HepG2 (cell line): Measurements from ENCODE around the gene CAMK2A. TPM values are rescaled to one million over a fixed set of nuclear protein-coding genes. Genes with fewer than 3 reads are reported as not detected.

ENCODE experiments used
- ATAC-seq: fragments of 200-7000 bp; cut with Tn5 transposase; 3 replicates; pipeline ENCODE4 v1.9.1; 2020; ENCODE audit warnings: mild to moderate bottlenecking, moderate library complexity
- BruUV-seq: library from RNA; stranded (reverse); fragments of 400-500 nt; replicated peaks from 2 replicates; lab custom pipeline; 2021; lab: Mats Ljungman, UMichigan
- CTCF ChIA-PET: fragments of 300-600 bp; formaldehyde crosslinking; extraction: SDS; loops from one replicate; lab custom pipeline; 2021; ENCODE audit warnings: low total read pairs, inconsistent platforms, low intra/inter-chr PET ratio; lab: Yijun Ruan, JAX
- POLR2A ChIA-PET: fragments of 350-600 bp; sonication (Branson Sonifier 250); formaldehyde crosslinking; loops from one replicate; lab custom pipeline; 2020; ENCODE audit warnings: antibody characterized with exemption, inconsistent platforms; lab: Yijun Ruan, JAX
- DNase-seq: peaks from one replicate; pipeline ENCODE4 v3.0.0-alpha.2; 2015; ENCODE audit warnings: low spot score
- FAIRE-seq: peaks from 3 replicates; lab custom pipeline; 2011; peaks lifted over from hg19 to GRCh38; lab: Jason Lieb, UNC
- H2AFZ ChIP-seq: one replicate; pipeline ENCODE4 v1.6.1; 2011; ENCODE audit warnings: low read length, inconsistent platforms
- H3K27ac ChIP-seq: fragments of 300-600 bp; 3 replicates; pipeline ENCODE4 v1.8.0; 2011; ENCODE audit warnings: mixed run types, mild to moderate bottlenecking, mixed read lengths, low read length, inconsistent platforms; ENCODE audit not compliant: insufficient read depth; ENCODE audit errors: extremely low read length
- H3K27me3 ChIP-seq, 2 experiments: fragments of 200-600 bp in 1 of 2; 2 replicates in 1 of 2; 3 replicates in 1 of 2; pipeline versions ENCODE4 v1.6.0 to v1.8.0; 2011; ENCODE audit warnings: low read length in 2 of 2, mild to moderate bottlenecking in 2 of 2, moderate library complexity in 2 of 2, inconsistent platforms in 1 of 2; ENCODE audit not compliant: insufficient read depth in 2 of 2, control insufficient read depth in 1 of 2
- H3K36me3 ChIP-seq, 2 experiments: fragments of 200-600 bp in 1 of 2; replicated peaks in 1 of 2; 2 replicates in 1 of 2; 3 replicates in 1 of 2; pipeline versions ENCODE4 v1.5.1 to v1.8.0; 2011; ENCODE audit warnings: low read length in 2 of 2, inconsistent platforms in 1 of 2; ENCODE audit not compliant: insufficient read depth in 2 of 2, control insufficient read depth in 1 of 2
- H3K4me1 ChIP-seq: 2 replicates; pipeline ENCODE4 v1.5.1; 2012; ENCODE audit warnings: low read length, inconsistent platforms; ENCODE audit not compliant: insufficient read depth
- H3K4me2 ChIP-seq: 2 replicates; pipeline ENCODE4 v1.6.0; 2011; ENCODE audit warnings: low read depth, low read length, inconsistent platforms
- H3K4me3 ChIP-seq, 3 experiments: fragments of 200-600 bp in 1 of 3; sonication (generic), shearing (Covaris generic) in 1 of 3; replicated peaks in 1 of 3; 2 replicates each; pipeline ENCODE4 v1.5.1; 2011 to 2016; ENCODE audit warnings: low read length in 3 of 3, inconsistent platforms in 2 of 3, low read depth in 2 of 3, mild to moderate bottlenecking in 2 of 3, control low read depth in 1 of 3, mixed read lengths in 1 of 3; ENCODE audit not compliant: insufficient read depth in 1 of 3
- H3K79me2 ChIP-seq: one replicate; pipeline ENCODE4 v1.6.1; 2011; ENCODE audit warnings: low read length, inconsistent platforms; ENCODE audit not compliant: insufficient read depth
- H3K9ac ChIP-seq: 2 replicates; pipeline ENCODE4 v1.6.0; 2011; ENCODE audit warnings: mild to moderate bottlenecking, low read depth, low read length, inconsistent platforms; ENCODE audit not compliant: insufficient read depth
- H3K9me3 ChIP-seq: 2 replicates; pipeline ENCODE4 v1.5.1; 2012; ENCODE audit warnings: mild to moderate bottlenecking, low read length
- H4K20me1 ChIP-seq: 2 replicates; pipeline ENCODE4 v1.6.0; 2011; ENCODE audit warnings: inconsistent platforms, mild to moderate bottlenecking, low read length, moderate library complexity; ENCODE audit not compliant: insufficient read depth
- ATF7 ChIP-seq, 2 experiments: fragments of 450-650 bp in 1 of 2; sonication (generic) in 1 of 2; formaldehyde crosslinking in 1 of 2; IDR thresholded peaks; 2 replicates each; pipeline versions ENCODE4 v1.4.0 to v1.6.1; 2016 to 2020; ENCODE audit warnings: antibody characterized with exemption in 1 of 2, mild to moderate bottlenecking in 1 of 2, missing genetic modification reagents in 1 of 2
- BCL6 ChIP-seq: IDR thresholded peaks from 2 replicates; pipeline ENCODE4 v1.6.1; 2016; ENCODE audit warnings: missing genetic modification reagents, missing compliant biosample characterization
- HNF4A ChIP-seq: sonication (generic); formaldehyde crosslinking; IDR thresholded peaks from 2 replicates; pipeline ENCODE4 v1.4.0; 2020; ENCODE audit warnings: missing genetic modification reagents
- JARID2 ChIP-seq: sonication (generic); formaldehyde crosslinking; IDR thresholded peaks from 2 replicates; pipeline ENCODE4 v1.8.1; 2023; ENCODE audit warnings: missing genetic modification reagents, inconsistent platforms; ENCODE audit not compliant: insufficient replicate concordance
- MEF2D ChIP-seq: sonication (generic); formaldehyde crosslinking; IDR thresholded peaks from 2 replicates; pipeline ENCODE4 v1.5.1; 2020; ENCODE audit warnings: mild to moderate bottlenecking, missing genetic modification reagents
- TAF1 ChIP-seq: sonication (generic); formaldehyde crosslinking; IDR thresholded peaks from 2 replicates; pipeline ENCODE4 v1.4.0; 2020; ENCODE audit warnings: missing genetic modification reagents
- TGIF2 ChIP-seq: IDR thresholded peaks from 2 replicates; pipeline ENCODE4 v1.6.1; 2016; ENCODE audit warnings: control low read depth, missing compliant biosample characterization
- ZBED4 ChIP-seq: sonication (generic); formaldehyde crosslinking; IDR thresholded peaks from 2 replicates; pipeline ENCODE4 v1.4.0; 2020; ENCODE audit warnings: missing genetic modification reagents, borderline replicate concordance
- ZFX ChIP-seq: sonication (generic); formaldehyde crosslinking; IDR thresholded peaks from 2 replicates; pipeline ENCODE4 v1.4.0; 2020; ENCODE audit warnings: mild to moderate bottlenecking, low read depth, missing genetic modification reagents, moderate library complexity
- ZNF335 ChIP-seq: sonication (generic); formaldehyde crosslinking; IDR thresholded peaks from 2 replicates; pipeline ENCODE4 v1.4.0; 2020; ENCODE audit warnings: missing genetic modification reagents
- ZNF383 ChIP-seq: sonication (generic); formaldehyde crosslinking; IDR thresholded peaks from 2 replicates; pipeline ENCODE4 v1.4.0; 2020; ENCODE audit warnings: missing genetic modification reagents, mild to moderate bottlenecking, borderline replicate concordance
- ZSCAN22 ChIP-seq: sonication (generic); formaldehyde crosslinking; IDR thresholded peaks from 2 replicates; pipeline ENCODE4 v1.4.0; 2020; ENCODE audit warnings: mild to moderate bottlenecking, missing genetic modification reagents
- ZSCAN9 ChIP-seq: IDR thresholded peaks from 2 replicates; pipeline ENCODE4 v1.6.1; 2016; ENCODE audit warnings: borderline replicate concordance
- WGBS: methylation state at CpG from one replicate; pipeline ENCODE4 v1.1.6; 2017; ENCODE audit warnings: low lambda C conversion rate; 5-methylcytosine and 5-hydroxymethylcytosine counted together
- in situ Hi-C: cut with HindIII; loops from 2 replicates; pipeline ENCODE4 v1.10.0; 2017; ENCODE audit warnings: low pct_unique_long_range_greater_than_20kb; ENCODE audit not compliant: extremely low pct_ligation_motif_present
- intact Hi-C: fragments of 100-400 bp; cut with micrococcal nuclease; formaldehyde crosslinking; loops from one replicate; pipeline ENCODE4 v1.10.0; 2022; ENCODE audit not compliant: unreplicated experiment
- polyA plus RNA-seq, 8 experiments: library from polyadenylated mRNA; depleted of rRNA in 3 of 8; stranded (reverse) in 7 of 8; unstranded in 1 of 8; fragments of >200 nt; fragmentation: Illumina TruSeq in 4 of 8; extraction: Trizol in 4 of 8; gene quantifications; 2 replicates each; pipeline versions ENCODE4 v1.2.1 to v1.2.3, GENCODE V29; 2011 to 2016; ENCODE audit warnings: low read depth in 4 of 8, missing spikeins in 1 of 8, mixed read lengths in 1 of 8; ENCODE audit not compliant: insufficient read depth in 1 of 8
- total RNA-seq, 5 experiments: library from RNA; depleted of rRNA; stranded (reverse); fragments of >200 nt; fragmentation: Illumina TruSeq; extraction: Trizol; gene quantifications; 2 replicates each; pipeline ENCODE4 v1.2.3, GENCODE V29; 2016; ENCODE audit warnings: low read depth in 1 of 5
- TF ChIP-seq, protein P1 (sequence below): sonication (generic); formaldehyde crosslinking; IDR thresholded peaks from 2 replicates; pipeline ENCODE4 v1.5.0; 2020; ENCODE audit warnings: mild to moderate bottlenecking, missing genetic modification reagents, moderate library complexity

CAMK2A gene
- total and polyA plus RNA-seq, 2 of the 13 experiments (the other 11 are each of a cell fraction or from before 2014, with no cell fraction given): 0.11 TPM; not detected in 1

DNA sequence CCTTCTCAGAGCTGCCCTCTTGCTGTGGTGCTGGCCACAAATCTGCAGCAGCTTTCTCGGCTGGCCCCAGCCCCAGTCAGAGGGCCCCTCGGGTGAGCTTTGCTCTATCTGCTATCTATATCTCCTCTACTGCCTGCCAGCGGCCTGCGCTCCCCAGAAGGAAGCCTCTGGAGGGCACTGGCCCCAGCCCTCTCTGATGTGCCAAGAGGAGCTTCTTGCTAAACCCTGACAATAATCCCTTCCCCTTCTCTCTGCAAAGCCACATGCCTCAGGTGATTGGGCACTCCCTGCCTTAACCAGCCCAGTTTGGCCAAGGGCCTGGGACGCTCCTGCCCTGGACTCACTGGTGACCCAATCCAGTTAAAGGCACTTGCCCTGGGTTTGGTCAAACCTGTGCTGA, 42.7 kb downstream of the CAMK2A start:
- no peaks in the 10 kb centered on the region for H3K36me3 ChIP-seq
- no peaks in the 10 kb centered on the region for H3K9me3 ChIP-seq
- FAIRE-seq (no peak), ATAC-seq (peak; percentile 71), DNase-seq (no peak)
- BruUV-seq: no TSS peak
- no peaks in the 10 kb centered on the region for H4K20me1 ChIP-seq
- H3K9ac ChIP-seq: no peak overlapping the region
- H3K4me1 ChIP-seq: peaks cover 15% of the 10 kb centered on the region
- WGBS: 20% methylated on average over 3 of the region's 5 CpGs
- ChIA-PET CTCF (no interaction called here), POLR2A (no interaction called here)
- no peaks in the 10 kb centered on the region for H3K79me2 ChIP-seq
- no peak overlapping the region for H3K4me2 ChIP-seq
- no peak overlapping the region for H2AFZ ChIP-seq
- peaks cover 5 to 60% of the 10 kb centered on the region in 2 experiments; a peak in 4 of 5 replicates for H3K27me3 ChIP-seq
- in situ Hi-C loops (no loop called here), intact Hi-C loops (no loop called here)
- H3K27ac ChIP-seq: no peak overlapping the region
- no peak overlapping the region for H3K4me3 ChIP-seq
- TF ChIP-seq HNF4A (peak; percentile 23; the same call in 1 of the 2 replicates), ZFX (CRISPR knock-in tag) (peak; percentile 10; the same call in 1 of the 2 replicates), ZNF335 (CRISPR knock-in tag) (no peak)
- TF ChIP-seq, protein P1, sequence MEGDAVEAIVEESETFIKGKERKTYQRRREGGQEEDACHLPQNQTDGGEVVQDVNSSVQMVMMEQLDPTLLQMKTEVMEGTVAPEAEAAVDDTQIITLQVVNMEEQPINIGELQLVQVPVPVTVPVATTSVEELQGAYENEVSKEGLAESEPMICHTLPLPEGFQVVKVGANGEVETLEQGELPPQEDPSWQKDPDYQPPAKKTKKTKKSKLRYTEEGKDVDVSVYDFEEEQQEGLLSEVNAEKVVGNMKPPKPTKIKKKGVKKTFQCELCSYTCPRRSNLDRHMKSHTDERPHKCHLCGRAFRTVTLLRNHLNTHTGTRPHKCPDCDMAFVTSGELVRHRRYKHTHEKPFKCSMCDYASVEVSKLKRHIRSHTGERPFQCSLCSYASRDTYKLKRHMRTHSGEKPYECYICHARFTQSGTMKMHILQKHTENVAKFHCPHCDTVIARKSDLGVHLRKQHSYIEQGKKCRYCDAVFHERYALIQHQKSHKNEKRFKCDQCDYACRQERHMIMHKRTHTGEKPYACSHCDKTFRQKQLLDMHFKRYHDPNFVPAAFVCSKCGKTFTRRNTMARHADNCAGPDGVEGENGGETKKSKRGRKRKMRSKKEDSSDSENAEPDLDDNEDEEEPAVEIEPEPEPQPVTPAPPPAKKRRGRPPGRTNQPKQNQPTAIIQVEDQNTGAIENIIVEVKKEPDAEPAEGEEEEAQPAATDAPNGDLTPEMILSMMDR: peak; percentile 30
- TF ChIP-seq, all 625 proteins: peak for 3

DNA sequence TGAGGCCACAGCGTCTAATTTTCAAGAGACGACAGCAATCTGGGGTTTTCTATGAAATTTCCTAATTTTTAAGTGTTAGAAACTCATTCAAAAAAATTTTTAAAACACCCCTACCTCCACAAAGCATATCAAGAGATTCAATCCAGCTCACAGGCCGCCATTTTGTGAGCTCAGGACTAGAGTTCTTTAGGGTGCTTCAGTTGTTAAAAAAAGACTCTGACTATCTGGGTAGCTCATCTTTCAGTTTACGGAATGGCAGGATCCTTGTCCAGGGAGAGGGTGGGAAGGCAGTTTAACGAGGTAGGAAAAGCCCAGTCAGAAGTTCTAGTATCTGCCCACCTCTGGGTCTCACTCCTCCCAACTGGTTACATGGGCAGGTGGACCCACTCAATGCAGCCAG, 43.1 kb downstream of the CAMK2A start:
- peaks cover 3 to 60% of the 10 kb centered on the region in 2 experiments; a peak in 4 of 5 replicates for H3K27me3 ChIP-seq
- no peak overlapping the region for H3K4me2 ChIP-seq
- no peak overlapping the region for H3K27ac ChIP-seq
- FAIRE-seq (no peak), DNase-seq (no peak), ATAC-seq (no peak)
- H2AFZ ChIP-seq: no peak overlapping the region
- H3K9ac ChIP-seq: no peak overlapping the region
- no peaks in the 10 kb centered on the region for H3K36me3 ChIP-seq
- POLR2A ChIA-PET: no interaction called here
- no peaks in the 10 kb centered on the region for H3K79me2 ChIP-seq
- H4K20me1 ChIP-seq: no peaks in the 10 kb centered on the region
- in situ Hi-C loops: no loop called here
- BruUV-seq: no TSS peak
- intact Hi-C loops: no loop called here
- CTCF ChIA-PET: no interaction called here
- no peak overlapping the region for H3K4me3 ChIP-seq
- WGBS: 52% methylated on average over 4 of the region's 5 CpGs
- H3K9me3 ChIP-seq: no peaks in the 10 kb centered on the region
- peaks cover 15% of the 10 kb centered on the region for H3K4me1 ChIP-seq
- TF ChIP-seq ZSCAN9 (CRISPR knock-in tag) (no peak), ZBED4 (CRISPR knock-in tag) (no peak), ZSCAN22 (CRISPR knock-in tag) (no peak), ATF7 (IDR thresholded peaks at IDR 0.05) (no peak), ATF7 (CRISPR knock-in tag; IDR thresholded peaks at IDR 0.05) (no peak), ZNF383 (CRISPR knock-in tag) (no peak), TAF1 (CRISPR knock-in tag) (no peak), JARID2 (CRISPR knock-in tag) (no peak), TGIF2 (CRISPR knock-in tag) (no peak), MEF2D (CRISPR knock-in tag) (no peak), BCL6 (CRISPR knock-in tag) (no peak)
